ENCODE results near the gene CCDC167.

- TF ChIP-seq, protein P1, sequence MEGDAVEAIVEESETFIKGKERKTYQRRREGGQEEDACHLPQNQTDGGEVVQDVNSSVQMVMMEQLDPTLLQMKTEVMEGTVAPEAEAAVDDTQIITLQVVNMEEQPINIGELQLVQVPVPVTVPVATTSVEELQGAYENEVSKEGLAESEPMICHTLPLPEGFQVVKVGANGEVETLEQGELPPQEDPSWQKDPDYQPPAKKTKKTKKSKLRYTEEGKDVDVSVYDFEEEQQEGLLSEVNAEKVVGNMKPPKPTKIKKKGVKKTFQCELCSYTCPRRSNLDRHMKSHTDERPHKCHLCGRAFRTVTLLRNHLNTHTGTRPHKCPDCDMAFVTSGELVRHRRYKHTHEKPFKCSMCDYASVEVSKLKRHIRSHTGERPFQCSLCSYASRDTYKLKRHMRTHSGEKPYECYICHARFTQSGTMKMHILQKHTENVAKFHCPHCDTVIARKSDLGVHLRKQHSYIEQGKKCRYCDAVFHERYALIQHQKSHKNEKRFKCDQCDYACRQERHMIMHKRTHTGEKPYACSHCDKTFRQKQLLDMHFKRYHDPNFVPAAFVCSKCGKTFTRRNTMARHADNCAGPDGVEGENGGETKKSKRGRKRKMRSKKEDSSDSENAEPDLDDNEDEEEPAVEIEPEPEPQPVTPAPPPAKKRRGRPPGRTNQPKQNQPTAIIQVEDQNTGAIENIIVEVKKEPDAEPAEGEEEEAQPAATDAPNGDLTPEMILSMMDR (IDR thresholded peaks at IDR 0.05): no peak
- no peak for TF ChIP-seq POLR2A (IDR thresholded peaks at IDR 0.05)
These were observed 63.9 kb downstream of the CCDC167 start for GRCh38 chr6:37435816-37436215.
